Sigmoid colon (tissue), 3 donors: ENCODE measurements around the gene HACD2.

ENCODE experiments used
- CTCF ChIP-seq, 4 experiments: fragments of 450-650 bp in 3 of 4; fragments of 200-600 bp in 1 of 4; IDR thresholded peaks; one replicate each; pipeline ENCODE4 v1.5.1; 2016 to 2019; ENCODE audit warnings: antibody characterized with exemption in 4 of 4, mild to moderate bottlenecking in 3 of 4, moderate library complexity in 2 of 4
- POLR2A ChIP-seq, 2 donors: fragments of 450-650 bp; IDR thresholded peaks; one replicate each; pipeline ENCODE4 v1.6.1; 2016; ENCODE audit warnings: antibody characterized with exemption in 2 of 2, mild to moderate bottlenecking in 2 of 2, moderate library complexity in 2 of 2

DNA sequence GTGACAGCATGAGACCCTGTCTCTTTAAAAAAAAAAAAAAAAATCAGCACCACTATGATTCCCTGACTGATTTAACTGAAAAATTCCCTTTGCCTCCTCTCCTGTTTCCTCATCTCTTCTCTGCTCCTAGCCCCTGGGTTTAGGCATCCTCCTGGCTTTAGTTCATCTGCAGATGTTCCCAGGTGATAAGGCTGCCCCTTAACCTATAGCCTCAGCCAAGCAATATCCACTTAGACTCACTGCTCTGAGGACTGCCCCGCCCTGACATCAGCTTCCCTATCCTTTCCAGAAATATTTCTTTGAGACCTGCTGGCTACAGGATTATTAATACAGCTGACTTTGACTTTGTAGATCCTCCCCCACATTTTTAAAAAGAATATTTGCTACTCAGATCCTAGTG, 39.4 kb upstream of the HACD2 start:
- TF ChIP-seq POLR2A (IDR thresholded peaks at IDR 0.05) (no peak), CTCF (IDR thresholded peaks at IDR 0.05) (no peak)
